ENCODE measurements around the gene PCSK9.
"Not testable (repeated sequence)": the region's sequence is repeated elsewhere in the genome, so short reads cannot be mapped to it uniquely, and the experiment has no call there.

PCSK9 gene

GRCh38 chr1:55007625-55008024 lies 31.7 kb upstream of the PCSK9 start:
- no peak overlapping the region for H3K27ac ChIP-seq (ENCODE audit: insufficient read depth, low read length, poor library complexity, severe bottlenecking)
- H3K4me1 ChIP-seq (ENCODE audit: control insufficient read depth, insufficient read depth, low read length, poor library complexity, severe bottlenecking): no peaks in the 10 kb centered on the region
- H3K9me3 ChIP-seq (ENCODE audit: control insufficient read depth, low read length): no peaks in the 10 kb centered on the region
- DNase-seq: no peak
- H3K4me3 ChIP-seq (ENCODE audit: insufficient read depth, low read depth, low read length, poor library complexity, severe bottlenecking): no peak overlapping the region
- H3K27me3 ChIP-seq (replicated peaks; ENCODE audit: control insufficient read depth, insufficient read depth, low read length, poor library complexity, severe bottlenecking): no peaks in the 10 kb centered on the region
- H3K36me3 ChIP-seq (ENCODE audit: control insufficient read depth, insufficient read depth, low read length): no peaks in the 10 kb centered on the region

GRCh38 chr1:55010194-55010886 lies 29.0 kb upstream of the PCSK9 start:
- DNase-seq: no peak
- H3K9me3 ChIP-seq (ENCODE audit: control insufficient read depth, low read length): no peaks in the 10 kb centered on the region
- H3K27ac ChIP-seq (ENCODE audit: insufficient read depth, low read length, poor library complexity, severe bottlenecking): no peak overlapping the region
- H3K4me3 ChIP-seq (ENCODE audit: insufficient read depth, low read depth, low read length, poor library complexity, severe bottlenecking): no peak overlapping the region
- no peaks in the 10 kb centered on the region for H3K4me1 ChIP-seq (ENCODE audit: control insufficient read depth, insufficient read depth, low read length, poor library complexity, severe bottlenecking)
- no peaks in the 10 kb centered on the region for H3K36me3 ChIP-seq (ENCODE audit: control insufficient read depth, insufficient read depth, low read length)
- H3K27me3 ChIP-seq (replicated peaks; ENCODE audit: control insufficient read depth, insufficient read depth, low read length, poor library complexity, severe bottlenecking): no peaks in the 10 kb centered on the region

DNA sequence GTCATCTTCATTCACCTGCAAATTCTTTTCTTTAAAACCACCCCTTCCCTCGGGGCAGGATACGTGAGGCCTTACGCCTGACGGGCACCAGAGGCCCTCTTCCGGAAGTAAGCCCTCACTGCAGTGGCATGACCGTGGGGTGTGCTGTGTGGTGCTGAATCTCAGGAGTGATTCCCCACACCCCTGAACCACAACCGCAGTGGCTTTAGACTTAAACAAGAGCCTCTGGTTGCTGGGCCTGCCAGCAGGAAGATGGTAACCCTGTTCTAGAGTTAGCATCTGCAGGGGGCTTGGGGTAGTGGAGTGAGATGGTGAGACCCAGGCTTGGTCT lies 28.5 kb upstream of the PCSK9 start:
- Histone ChIP-seq H3K4me3 (ENCODE audit: insufficient read depth, low read depth, low read length, poor library complexity, severe bottlenecking) (no peak overlapping the region), H3K9me3 (ENCODE audit: control insufficient read depth, low read length) (no peaks in the 10 kb centered on the region), H3K4me1 (ENCODE audit: control insufficient read depth, insufficient read depth, low read length, poor library complexity, severe bottlenecking) (no peaks in the 10 kb centered on the region), H3K27me3 (replicated peaks; ENCODE audit: control insufficient read depth, insufficient read depth, low read length, poor library complexity, severe bottlenecking) (no peaks in the 10 kb centered on the region), H3K27ac (ENCODE audit: insufficient read depth, low read length, poor library complexity, severe bottlenecking) (no peak overlapping the region), H3K36me3 (ENCODE audit: control insufficient read depth, insufficient read depth, low read length) (no peaks in the 10 kb centered on the region)
- no peak for DNase-seq

GRCh38 chr1:55012661-55013060 lies 26.7 kb upstream of the PCSK9 start:
- DNase-seq: no peak
- Histone ChIP-seq H3K4me1 (ENCODE audit: control insufficient read depth, insufficient read depth, low read length, poor library complexity, severe bottlenecking) (no peaks in the 10 kb centered on the region), H3K27ac (ENCODE audit: insufficient read depth, low read length, poor library complexity, severe bottlenecking) (no peak overlapping the region), H3K9me3 (ENCODE audit: control insufficient read depth, low read length) (no peaks in the 10 kb centered on the region), H3K4me3 (ENCODE audit: insufficient read depth, low read depth, low read length, poor library complexity, severe bottlenecking) (no peak overlapping the region), H3K36me3 (ENCODE audit: control insufficient read depth, insufficient read depth, low read length) (no peaks in the 10 kb centered on the region), H3K27me3 (replicated peaks; ENCODE audit: control insufficient read depth, insufficient read depth, low read length, poor library complexity, severe bottlenecking) (no peaks in the 10 kb centered on the region)

- no peaks in the 10 kb centered on the region for H3K4me1 ChIP-seq (ENCODE audit: control insufficient read depth, insufficient read depth, low read length, poor library complexity, severe bottlenecking)
- no peak overlapping the region for H3K27ac ChIP-seq (ENCODE audit: insufficient read depth, low read length, poor library complexity, severe bottlenecking)
- H3K36me3 ChIP-seq (ENCODE audit: control insufficient read depth, insufficient read depth, low read length): no peaks in the 10 kb centered on the region
- DNase-seq: no peak
- no peaks in the 10 kb centered on the region for H3K27me3 ChIP-seq (replicated peaks; ENCODE audit: control insufficient read depth, insufficient read depth, low read length, poor library complexity, severe bottlenecking)
- H3K4me3 ChIP-seq (ENCODE audit: insufficient read depth, low read depth, low read length, poor library complexity, severe bottlenecking): no peak overlapping the region
- no peaks in the 10 kb centered on the region for H3K9me3 ChIP-seq (ENCODE audit: control insufficient read depth, low read length)
These were observed 24.2 kb upstream of the PCSK9 start for GRCh38 chr1:55015123-55015522.

GRCh38 chr1:55015731-55016620 lies 23.4 kb upstream of the PCSK9 start:
- Histone ChIP-seq H3K36me3 (ENCODE audit: control insufficient read depth, insufficient read depth, low read length) (no peaks in the 10 kb centered on the region), H3K27me3 (replicated peaks; ENCODE audit: control insufficient read depth, insufficient read depth, low read length, poor library complexity, severe bottlenecking) (no peaks in the 10 kb centered on the region), H3K27ac (ENCODE audit: insufficient read depth, low read length, poor library complexity, severe bottlenecking) (no peak overlapping the region), H3K4me3 (ENCODE audit: insufficient read depth, low read depth, low read length, poor library complexity, severe bottlenecking) (no peak overlapping the region), H3K4me1 (ENCODE audit: control insufficient read depth, insufficient read depth, low read length, poor library complexity, severe bottlenecking) (no peaks in the 10 kb centered on the region), H3K9me3 (ENCODE audit: control insufficient read depth, low read length) (no peaks in the 10 kb centered on the region)
- no peak for DNase-seq

DNA sequence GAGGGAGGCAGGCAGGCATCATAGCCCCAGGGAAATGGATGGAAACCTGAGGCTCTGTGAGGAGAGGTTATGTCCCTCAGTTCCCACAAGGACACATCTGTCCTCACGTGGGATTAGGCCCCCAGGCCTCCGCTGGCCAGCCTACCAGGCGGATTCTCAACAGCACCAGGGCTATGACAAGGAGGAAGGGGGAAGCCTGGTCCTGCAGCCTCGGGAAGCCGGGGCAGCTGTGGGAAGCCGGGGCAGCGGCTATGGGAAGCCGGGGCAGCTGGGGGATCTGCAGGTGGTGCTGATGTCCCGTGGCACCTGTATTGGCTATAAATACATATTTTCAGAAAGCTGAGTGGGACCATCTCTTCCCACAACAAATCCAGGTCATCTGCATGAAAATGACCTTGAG lies 21.0 kb upstream of the PCSK9 start:
- Histone ChIP-seq H3K36me3 (ENCODE audit: control insufficient read depth, insufficient read depth, low read length) (no peaks in the 10 kb centered on the region), H3K4me1 (ENCODE audit: control insufficient read depth, insufficient read depth, low read length, poor library complexity, severe bottlenecking) (no peaks in the 10 kb centered on the region)

GRCh38 chr1:55021942-55022546 lies 17.3 kb upstream of the PCSK9 start:
- Histone ChIP-seq H3K36me3 (ENCODE audit: control insufficient read depth, insufficient read depth, low read length) (no peaks in the 10 kb centered on the region), H3K9me3 (ENCODE audit: control insufficient read depth, low read length) (no peaks in the 10 kb centered on the region), H3K4me1 (ENCODE audit: control insufficient read depth, insufficient read depth, low read length, poor library complexity, severe bottlenecking) (no peaks in the 10 kb centered on the region), H3K27ac (ENCODE audit: insufficient read depth, low read length, poor library complexity, severe bottlenecking) (no peak overlapping the region), H3K4me3 (ENCODE audit: insufficient read depth, low read depth, low read length, poor library complexity, severe bottlenecking) (no peak overlapping the region), H3K27me3 (replicated peaks; ENCODE audit: control insufficient read depth, insufficient read depth, low read length, poor library complexity, severe bottlenecking) (peaks cover 4% of the 10 kb centered on the region)
- peak; percentile 22 to 45 (median 23) for DNase-seq

More for the DNA sequence above, 21.0 kb upstream of the PCSK9 start:
- DNase-seq: no peak
- Histone ChIP-seq H3K27me3 (replicated peaks; ENCODE audit: control insufficient read depth, insufficient read depth, low read length, poor library complexity, severe bottlenecking) (peaks cover 4% of the 10 kb centered on the region), H3K9me3 (ENCODE audit: control insufficient read depth, low read length) (no peaks in the 10 kb centered on the region), H3K27ac (ENCODE audit: insufficient read depth, low read length, poor library complexity, severe bottlenecking) (no peak overlapping the region), H3K4me3 (ENCODE audit: insufficient read depth, low read depth, low read length, poor library complexity, severe bottlenecking) (no peak overlapping the region)

GRCh38 chr1:55024163-55024562 lies 15.2 kb upstream of the PCSK9 start:
- not testable (repeated sequence) for DNase-seq; H3K4me1 ChIP-seq (ENCODE audit: control insufficient read depth, insufficient read depth, low read length, poor library complexity, severe bottlenecking); H3K4me3 ChIP-seq (ENCODE audit: insufficient read depth, low read depth, low read length, poor library complexity, severe bottlenecking); H3K36me3 ChIP-seq (ENCODE audit: control insufficient read depth, insufficient read depth, low read length); H3K27ac ChIP-seq (ENCODE audit: insufficient read depth, low read length, poor library complexity, severe bottlenecking); H3K27me3 ChIP-seq (replicated peaks; ENCODE audit: control insufficient read depth, insufficient read depth, low read length, poor library complexity, severe bottlenecking); H3K9me3 ChIP-seq (ENCODE audit: control insufficient read depth, low read length)

DNA sequence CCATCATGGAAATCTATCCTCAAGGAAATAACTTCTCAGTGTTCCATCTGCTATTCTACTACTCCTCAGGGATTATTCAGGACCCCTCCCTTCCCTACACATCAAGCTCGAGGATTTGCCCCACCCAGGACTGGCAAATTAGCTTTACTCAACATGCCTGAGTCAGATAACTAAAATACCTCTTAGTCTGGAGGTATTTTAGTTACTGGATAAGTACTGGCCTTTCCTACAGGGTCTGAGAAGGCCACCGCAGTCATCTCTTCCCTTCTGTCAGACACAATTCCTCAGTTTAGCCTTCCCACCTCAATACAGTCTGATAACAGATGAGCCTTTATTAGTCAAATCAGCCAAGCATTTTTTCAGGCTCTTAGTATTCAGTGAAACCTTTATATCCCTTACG lies 12.7 kb upstream of the PCSK9 start:
- DNase-seq; H3K4me1 ChIP-seq (ENCODE audit: control insufficient read depth, insufficient read depth, low read length, poor library complexity, severe bottlenecking); H3K4me3 ChIP-seq (ENCODE audit: insufficient read depth, low read depth, low read length, poor library complexity, severe bottlenecking); H3K9me3 ChIP-seq (ENCODE audit: control insufficient read depth, low read length); H3K27ac ChIP-seq (ENCODE audit: insufficient read depth, low read length, poor library complexity, severe bottlenecking); H3K36me3 ChIP-seq (ENCODE audit: control insufficient read depth, insufficient read depth, low read length); H3K27me3 ChIP-seq (replicated peaks; ENCODE audit: control insufficient read depth, insufficient read depth, low read length, poor library complexity, severe bottlenecking): not testable (repeated sequence)
